ENCODE measurements around the gene EFCAB9.

GRCh38 chr5:172165465-172165864 lies 28.5 kb upstream of the EFCAB9 start:
- TF ChIP-seq FOXP2 (optimal IDR thresholded peaks at IDR 0.05; ENCODE audit: control extremely low read depth, extremely low read length, insufficient read depth) = no peak
- no peak for TF ChIP-seq POLR2AphosphoS5 (IDR thresholded peaks at IDR 0.05; ENCODE audit: borderline replicate concordance, low read depth, low read length)
- no peak for TF ChIP-seq EZH2 (IDR thresholded peaks at IDR 0.05)
